GM19193 (cell line): ENCODE data around the gene PNMA8B.

ENCODE experiments used
- POLR2A ChIP-seq: IDR thresholded peaks from 4 replicates; pipeline ENCODE4 v1.6.1; 2011; ENCODE audit not compliant: insufficient read depth, insufficient read length; ENCODE audit errors: extremely low read depth

PNMA8B gene

GRCh38 chr19:46517471-46517870 is 21.8 kb upstream of the PNMA8B start:
- no peak for TF ChIP-seq POLR2A

GRCh38 chr19:46515879-46516350 is 20.2 kb upstream of the PNMA8B start:
- TF ChIP-seq POLR2A: no peak

GRCh38 chr19:46515290-46515609 is 19.6 kb upstream of the PNMA8B start:
- TF ChIP-seq POLR2A: no peak

- no peak for TF ChIP-seq POLR2A
These were observed 19.1 kb upstream of the PNMA8B start for GRCh38 chr19:46514589-46515289.

- no peak for TF ChIP-seq POLR2A
These were observed 18.0 kb upstream of the PNMA8B start for GRCh38 chr19:46513461-46514236.

GRCh38 chr19:46511237-46511636 is 15.6 kb upstream of the PNMA8B start:
- no peak for TF ChIP-seq POLR2A

GRCh38 chr19:46508206-46508605 is 12.5 kb upstream of the PNMA8B start:
- no peak for TF ChIP-seq POLR2A

- no peak for TF ChIP-seq POLR2A
These were observed 8.3 kb upstream of the PNMA8B start for GRCh38 chr19:46503848-46504453.

- no peak for TF ChIP-seq POLR2A
These were observed 7.2 kb upstream of the PNMA8B start for GRCh38 chr19:46502891-46503290.

GRCh38 chr19:46499692-46500091 is 4.0 kb upstream of the PNMA8B start:
- TF ChIP-seq POLR2A: no peak

- no peak for TF ChIP-seq POLR2A
These were observed 2.1 kb upstream of the PNMA8B start for GRCh38 chr19:46497773-46498172.

- no peak for TF ChIP-seq POLR2A
These were observed 637 bp upstream of the PNMA8B start for GRCh38 chr19:46496304-46496703.

GRCh38 chr19:46494941-46495785 is 504 bp downstream of the PNMA8B start:
- TF ChIP-seq POLR2A: no peak

GRCh38 chr19:46494146-46494940 is 1.3 kb downstream of the PNMA8B start:
- no peak for TF ChIP-seq POLR2A

GRCh38 chr19:46493236-46494145 is 2.2 kb downstream of the PNMA8B start:
- no peak for TF ChIP-seq POLR2A
